HepG2 (cell line): Measurements from ENCODE around the gene CCDC142. TPM values are rescaled to one million over a fixed set of nuclear protein-coding genes. Genes with fewer than 3 reads are reported as not detected.

Experiments
- ARHGAP35 ChIP-seq: sonication (generic); formaldehyde crosslinking; IDR thresholded peaks from 2 replicates; pipeline ENCODE4 v1.9.0; 2022; ENCODE audit warnings: mild to moderate bottlenecking, inconsistent platforms, moderate library complexity, missing genetic modification reagents, borderline replicate concordance
- FOXK2 ChIP-seq: fragments of 450-650 bp; IDR thresholded peaks from 2 replicates; pipeline ENCODE4 v1.6.1; 2016
- HES4 ChIP-seq: sonication (generic); formaldehyde crosslinking; IDR thresholded peaks from 2 replicates; pipeline ENCODE4 v1.9.0; 2021; ENCODE audit warnings: mild to moderate bottlenecking, missing genetic modification reagents, borderline replicate concordance
- HNF1A ChIP-seq, 2 experiments: sonication (generic) in 1 of 2; formaldehyde crosslinking in 1 of 2; IDR thresholded peaks; 2 replicates each; pipeline versions ENCODE4 v1.4.0 to v1.6.1; 2016 to 2020; ENCODE audit warnings: borderline replicate concordance in 1 of 2, low read depth in 1 of 2, mild to moderate bottlenecking in 1 of 2, missing genetic modification reagents in 1 of 2
- KDM5B ChIP-seq: sonication (generic); formaldehyde crosslinking; IDR thresholded peaks from 2 replicates; pipeline ENCODE4 v1.4.0; 2020; ENCODE audit warnings: missing genetic modification reagents, mild to moderate bottlenecking, borderline replicate concordance
- RFX5 ChIP-seq: IDR thresholded peaks from 2 replicates; pipeline ENCODE4 v1.6.1; 2011; ENCODE audit warnings: low read depth, low read length, improper control_type of control experiment
- SP140L ChIP-seq: sonication (generic); formaldehyde crosslinking; IDR thresholded peaks from 2 replicates; pipeline ENCODE4 v1.4.0; 2020; ENCODE audit warnings: missing genetic modification reagents, borderline replicate concordance
- UBTF ChIP-seq: sonication (generic); formaldehyde crosslinking; IDR thresholded peaks from 2 replicates; pipeline ENCODE4 v1.4.0; 2020; ENCODE audit warnings: mild to moderate bottlenecking, missing genetic modification reagents
- ZNF138 ChIP-seq: sonication (generic); formaldehyde crosslinking; IDR thresholded peaks from 2 replicates; pipeline ENCODE4 v1.5.0; 2020; ENCODE audit warnings: mild to moderate bottlenecking, low read depth, missing genetic modification reagents
- ZNF143 ChIP-seq: sonication (generic); formaldehyde crosslinking; IDR thresholded peaks from 2 replicates; pipeline ENCODE4 v1.4.0; 2020; ENCODE audit warnings: missing genetic modification reagents
- ZNF234 ChIP-seq: sonication (generic); formaldehyde crosslinking; conservative IDR thresholded peaks from 2 replicates; pipeline ENCODE4 v1.5.1; 2020; ENCODE audit warnings: mild to moderate bottlenecking, missing genetic modification reagents
- ZNF432 ChIP-seq: sonication (generic); formaldehyde crosslinking; IDR thresholded peaks from 2 replicates; pipeline ENCODE4 v1.5.0; 2020; ENCODE audit warnings: missing genetic modification reagents, mild to moderate bottlenecking, borderline replicate concordance
- ZNF878 ChIP-seq: sonication (generic); formaldehyde crosslinking; IDR thresholded peaks from 2 replicates; pipeline ENCODE4 v1.8.1; 2023; ENCODE audit warnings: mild to moderate bottlenecking, missing genetic modification reagents, moderate library complexity
- polyA plus RNA-seq, 8 experiments: library from polyadenylated mRNA; depleted of rRNA in 3 of 8; stranded (reverse) in 7 of 8; unstranded in 1 of 8; fragments of >200 nt; fragmentation: Illumina TruSeq in 4 of 8; extraction: Trizol in 4 of 8; gene quantifications; 2 replicates each; pipeline versions ENCODE4 v1.2.1 to v1.2.3, GENCODE V29; 2011 to 2016; ENCODE audit warnings: low read depth in 4 of 8, missing spikeins in 1 of 8, mixed read lengths in 1 of 8; ENCODE audit not compliant: insufficient read depth in 1 of 8
- total RNA-seq, 5 experiments: library from RNA; depleted of rRNA; stranded (reverse); fragments of >200 nt; fragmentation: Illumina TruSeq; extraction: Trizol; gene quantifications; 2 replicates each; pipeline ENCODE4 v1.2.3, GENCODE V29; 2016; ENCODE audit warnings: low read depth in 1 of 5
- TF ChIP-seq, protein P1 (sequence below): sonication (generic); formaldehyde crosslinking; conservative IDR thresholded peaks from 2 replicates; pipeline ENCODE4 v1.8.0; 2022; ENCODE audit warnings: mild to moderate bottlenecking, moderate library complexity, missing genetic modification reagents
- TF ChIP-seq, protein P2 (sequence below): sonication (generic); formaldehyde crosslinking; IDR thresholded peaks from 2 replicates; pipeline ENCODE4 v1.4.0; 2020; ENCODE audit warnings: mild to moderate bottlenecking, low read depth, missing genetic modification reagents
- TF ChIP-seq, protein P3 (sequence below): sonication (generic); formaldehyde crosslinking; IDR thresholded peaks from 2 replicates; pipeline ENCODE4 v1.8.0; 2022; ENCODE audit warnings: missing genetic modification reagents, mild to moderate bottlenecking, borderline replicate concordance

CCDC142 gene
- total and polyA plus RNA-seq, 2 of the 13 experiments (the other 11 are each of a cell fraction or from before 2014, with no cell fraction given), result 14.7 to 30.4 TPM

DNA sequence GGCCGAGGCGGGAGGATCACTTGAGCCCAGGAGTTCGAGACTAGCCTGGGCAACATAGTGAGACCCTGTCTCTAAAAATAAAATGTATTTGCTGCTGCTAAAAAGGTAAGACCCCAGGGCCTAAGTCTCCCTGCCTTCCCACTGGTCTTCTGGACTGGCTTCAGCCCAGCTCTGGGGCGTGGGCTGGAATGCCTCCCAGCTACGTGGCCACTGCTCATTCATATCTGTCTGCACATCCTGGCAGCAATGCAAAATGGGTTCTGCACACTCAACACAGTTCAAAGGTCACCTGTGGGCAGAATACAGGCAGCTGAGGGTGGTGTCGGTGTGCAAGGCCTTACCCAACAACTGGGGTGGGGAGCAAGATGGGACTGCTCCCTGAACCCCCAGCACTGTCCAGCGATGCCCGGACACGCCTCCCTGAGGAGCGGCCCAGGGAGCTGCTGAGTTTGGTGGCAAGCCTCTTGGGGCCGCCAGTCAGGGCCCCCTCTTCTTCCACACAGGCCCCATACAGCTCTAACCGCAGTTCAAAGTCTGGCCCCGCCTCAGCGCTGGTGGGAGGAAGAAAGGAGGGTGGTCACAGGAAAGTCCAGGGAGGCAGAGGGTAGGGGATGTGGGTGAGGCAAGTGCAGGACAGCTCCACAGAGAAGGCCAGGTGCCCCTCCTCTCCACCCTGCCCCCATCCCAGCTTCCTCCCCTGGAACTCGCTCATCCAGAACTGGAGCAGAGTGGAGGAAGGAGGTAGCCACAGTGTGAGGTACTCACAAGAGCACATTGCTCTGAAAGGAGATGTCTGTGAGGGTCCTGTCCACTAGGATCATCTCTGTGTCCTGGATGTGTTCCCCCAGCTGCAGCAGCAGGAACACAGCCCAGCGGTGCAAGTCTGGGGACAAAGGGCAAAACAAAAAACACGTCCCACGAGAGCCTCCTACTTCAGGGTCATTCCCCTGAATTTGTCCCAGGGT lies 53.0 kb downstream of the CCDC142 start (continued):
- TF ChIP-seq ZNF432 (CRISPR knock-in tag) (no peak), HNF1A (IDR thresholded peaks at IDR 0.05; ENCODE audit: low read depth) (peak; percentile 30; the same call in 1 of the 2 replicates), HNF1A (CRISPR knock-in tag; IDR thresholded peaks at IDR 0.05; ENCODE audit: borderline replicate concordance) (peak; percentile 77; the same call in 1 of the 2 replicates), ZNF234 (CRISPR knock-in tag) (no peak), FOXK2 (no peak), HES4 (no peak), ZNF143 (CRISPR knock-in tag) (no peak), SP140L (CRISPR knock-in tag) (no peak), ARHGAP35 (peak; percentile 42; the same call in 1 of the 2 replicates), ZNF138 (CRISPR knock-in tag) (no peak), KDM5B (CRISPR knock-in tag) (peak; percentile 71; the same call in 1 of the 2 replicates), UBTF (CRISPR knock-in tag) (peak; percentile 77), RFX5 (no peak; the same call in 1 of the 2 replicates), ZNF878 (peak; percentile 71; the same call in 1 of the 2 replicates)
- TF ChIP-seq, protein P1, sequence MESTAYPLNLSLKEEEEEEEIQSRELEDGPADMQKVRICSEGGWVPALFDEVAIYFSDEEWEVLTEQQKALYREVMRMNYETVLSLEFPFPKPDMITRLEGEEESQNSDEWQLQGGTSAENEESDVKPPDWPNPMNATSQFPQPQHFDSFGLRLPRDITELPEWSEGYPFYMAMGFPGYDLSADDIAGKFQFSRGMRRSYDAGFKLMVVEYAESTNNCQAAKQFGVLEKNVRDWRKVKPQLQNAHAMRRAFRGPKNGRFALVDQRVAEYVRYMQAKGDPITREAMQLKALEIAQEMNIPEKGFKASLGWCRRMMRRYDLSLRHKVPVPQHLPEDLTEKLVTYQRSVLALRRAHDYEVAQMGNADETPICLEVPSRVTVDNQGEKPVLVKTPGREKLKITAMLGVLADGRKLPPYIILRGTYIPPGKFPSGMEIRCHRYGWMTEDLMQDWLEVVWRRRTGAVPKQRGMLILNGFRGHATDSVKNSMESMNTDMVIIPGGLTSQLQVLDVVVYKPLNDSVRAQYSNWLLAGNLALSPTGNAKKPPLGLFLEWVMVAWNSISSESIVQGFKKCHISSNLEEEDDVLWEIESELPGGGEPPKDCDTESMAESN (CRISPR knock-in tag), result peak; percentile 89
- TF ChIP-seq, protein P2, sequence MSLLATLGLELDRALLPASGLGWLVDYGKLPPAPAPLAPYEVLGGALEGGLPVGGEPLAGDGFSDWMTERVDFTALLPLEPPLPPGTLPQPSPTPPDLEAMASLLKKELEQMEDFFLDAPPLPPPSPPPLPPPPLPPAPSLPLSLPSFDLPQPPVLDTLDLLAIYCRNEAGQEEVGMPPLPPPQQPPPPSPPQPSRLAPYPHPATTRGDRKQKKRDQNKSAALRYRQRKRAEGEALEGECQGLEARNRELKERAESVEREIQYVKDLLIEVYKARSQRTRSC (CRISPR knock-in tag), result peak; percentile 60; the same call in 1 of the 2 replicates
- TF ChIP-seq, protein P3, sequence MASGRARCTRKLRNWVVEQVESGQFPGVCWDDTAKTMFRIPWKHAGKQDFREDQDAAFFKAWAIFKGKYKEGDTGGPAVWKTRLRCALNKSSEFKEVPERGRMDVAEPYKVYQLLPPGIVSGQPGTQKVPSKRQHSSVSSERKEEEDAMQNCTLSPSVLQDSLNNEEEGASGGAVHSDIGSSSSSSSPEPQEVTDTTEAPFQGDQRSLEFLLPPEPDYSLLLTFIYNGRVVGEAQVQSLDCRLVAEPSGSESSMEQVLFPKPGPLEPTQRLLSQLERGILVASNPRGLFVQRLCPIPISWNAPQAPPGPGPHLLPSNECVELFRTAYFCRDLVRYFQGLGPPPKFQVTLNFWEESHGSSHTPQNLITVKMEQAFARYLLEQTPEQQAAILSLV, result 0 out of 2 replicates have a peak, but pooled peaks have one; percentile 43
